Glutamatergic neuron (in vitro differentiated cells): ENCODE data around the gene EPGN. TPM values are rescaled to one million over a fixed set of nuclear protein-coding genes. Genes with fewer than 3 reads are reported as not detected.

Source experiments
- DNase-seq: peaks from one replicate; pipeline ENCODE4 v3.0.0; 2022
- H3K27ac Mint-ChIP-seq: one replicate; pipeline ENCODE4 v1.8.0; 2020; ENCODE audit warnings: mild to moderate bottlenecking, mixed read lengths, inconsistent platforms; ENCODE audit not compliant: unreplicated experiment
- H3K27me3 Mint-ChIP-seq: one replicate; pipeline ENCODE4 v1.8.0; 2020; ENCODE audit warnings: mild to moderate bottlenecking, moderate library complexity, mixed read lengths, inconsistent platforms; ENCODE audit not compliant: unreplicated experiment
- H3K36me3 Mint-ChIP-seq: one replicate; pipeline ENCODE4 v1.8.0; 2020; ENCODE audit warnings: mild to moderate bottlenecking, mixed read lengths, inconsistent platforms; ENCODE audit not compliant: unreplicated experiment
- H3K4me1 Mint-ChIP-seq: one replicate; pipeline ENCODE4 v1.8.0; 2020; ENCODE audit warnings: mild to moderate bottlenecking, low read depth, mixed read lengths, inconsistent platforms; ENCODE audit not compliant: unreplicated experiment
- H3K4me3 Mint-ChIP-seq: one replicate; pipeline ENCODE4 v1.8.0; 2020; ENCODE audit warnings: mild to moderate bottlenecking, mixed read lengths, inconsistent platforms; ENCODE audit not compliant: unreplicated experiment
- H3K9me3 Mint-ChIP-seq: one replicate; pipeline ENCODE4 v1.8.0; 2020; ENCODE audit warnings: mild to moderate bottlenecking, moderate library complexity, mixed read lengths, inconsistent platforms; ENCODE audit not compliant: unreplicated experiment
- total RNA-seq: library from RNA; stranded (reverse); fragmentation: NEBNext Ultra II Directional; extraction: Animal tissue kit (Norgen Biotek cat#: 25700); gene quantifications from one replicate; pipeline ENCODE4 v1.2.1, GENCODE V29; 2021; ENCODE audit not compliant: unreplicated experiment
- TF ChIP-seq, protein P1 (sequence below): fragments of 200-600 bp; sonication (generic); IDR thresholded peaks from one replicate; pipeline ENCODE4 v1.5.0; 2021; ENCODE audit not compliant: partially characterized antibody, unreplicated experiment

The EPGN gene
- total RNA-seq, 1 donor from 2014 or later = not detected

DNA sequence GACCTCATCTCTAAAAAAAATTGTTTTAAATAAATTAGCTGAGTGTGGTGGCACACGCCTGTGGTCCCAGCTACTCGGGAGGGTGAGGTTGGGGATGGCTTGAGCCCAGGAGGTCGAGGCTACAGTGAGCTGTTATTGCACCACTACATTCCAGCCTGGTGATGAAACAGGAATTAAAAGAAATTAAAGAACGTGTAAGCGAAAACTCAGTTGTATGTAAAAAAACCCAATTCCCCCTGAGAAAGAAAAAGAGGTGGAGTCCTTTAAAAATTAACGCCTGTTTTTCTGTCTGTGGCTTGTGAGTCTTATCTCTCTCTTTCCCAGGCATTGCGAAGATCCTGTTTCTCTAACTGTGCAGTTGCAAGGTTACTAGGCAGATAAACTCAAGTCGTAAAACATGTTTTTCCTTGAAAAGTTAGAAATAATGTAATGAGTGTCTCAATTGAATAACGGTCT, 22.1 kb downstream of the EPGN start:
- DNase-seq = no peak
- Mint-ChIP-seq H3K27me3 (peaks cover 2% of the 10 kb centered on the region), H3K36me3 (peaks cover 7% of the 10 kb centered on the region), H3K4me3 (no peak overlapping the region), H3K9me3 (no peaks in the 10 kb centered on the region), H3K27ac (no peak overlapping the region), H3K4me1 (no peaks in the 10 kb centered on the region)
- TF ChIP-seq, protein P1, sequence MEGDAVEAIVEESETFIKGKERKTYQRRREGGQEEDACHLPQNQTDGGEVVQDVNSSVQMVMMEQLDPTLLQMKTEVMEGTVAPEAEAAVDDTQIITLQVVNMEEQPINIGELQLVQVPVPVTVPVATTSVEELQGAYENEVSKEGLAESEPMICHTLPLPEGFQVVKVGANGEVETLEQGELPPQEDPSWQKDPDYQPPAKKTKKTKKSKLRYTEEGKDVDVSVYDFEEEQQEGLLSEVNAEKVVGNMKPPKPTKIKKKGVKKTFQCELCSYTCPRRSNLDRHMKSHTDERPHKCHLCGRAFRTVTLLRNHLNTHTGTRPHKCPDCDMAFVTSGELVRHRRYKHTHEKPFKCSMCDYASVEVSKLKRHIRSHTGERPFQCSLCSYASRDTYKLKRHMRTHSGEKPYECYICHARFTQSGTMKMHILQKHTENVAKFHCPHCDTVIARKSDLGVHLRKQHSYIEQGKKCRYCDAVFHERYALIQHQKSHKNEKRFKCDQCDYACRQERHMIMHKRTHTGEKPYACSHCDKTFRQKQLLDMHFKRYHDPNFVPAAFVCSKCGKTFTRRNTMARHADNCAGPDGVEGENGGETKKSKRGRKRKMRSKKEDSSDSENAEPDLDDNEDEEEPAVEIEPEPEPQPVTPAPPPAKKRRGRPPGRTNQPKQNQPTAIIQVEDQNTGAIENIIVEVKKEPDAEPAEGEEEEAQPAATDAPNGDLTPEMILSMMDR = no peak

DNA sequence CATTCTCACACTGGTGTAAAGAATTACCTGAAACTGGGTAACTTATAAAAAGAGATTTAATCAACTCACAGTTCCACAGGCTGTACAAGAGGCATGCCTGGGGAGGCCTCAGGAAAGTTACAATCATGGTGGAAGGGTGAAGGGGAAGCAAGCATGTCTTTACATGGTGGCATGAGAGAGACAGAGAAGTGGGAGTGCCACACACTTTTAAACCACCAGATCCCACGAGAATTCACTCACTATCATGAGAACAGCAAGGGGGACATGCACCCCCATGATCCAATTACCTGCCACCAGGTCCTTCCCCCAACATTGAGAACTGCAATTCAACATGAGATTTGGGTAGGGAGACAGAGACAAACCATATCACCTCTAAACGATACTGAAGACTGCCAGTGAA, 23.0 kb downstream of the EPGN start:
- H3K27ac Mint-ChIP-seq = no peak overlapping the region
- H3K27me3 Mint-ChIP-seq = peaks cover 2% of the 10 kb centered on the region
- H3K4me3 Mint-ChIP-seq = no peak overlapping the region
- TF ChIP-seq, protein P1 = no peak
- H3K36me3 Mint-ChIP-seq = peaks cover 7% of the 10 kb centered on the region
- H3K4me1 Mint-ChIP-seq = no peaks in the 10 kb centered on the region
- no peak for DNase-seq
- no peaks in the 10 kb centered on the region for H3K9me3 Mint-ChIP-seq

DNA sequence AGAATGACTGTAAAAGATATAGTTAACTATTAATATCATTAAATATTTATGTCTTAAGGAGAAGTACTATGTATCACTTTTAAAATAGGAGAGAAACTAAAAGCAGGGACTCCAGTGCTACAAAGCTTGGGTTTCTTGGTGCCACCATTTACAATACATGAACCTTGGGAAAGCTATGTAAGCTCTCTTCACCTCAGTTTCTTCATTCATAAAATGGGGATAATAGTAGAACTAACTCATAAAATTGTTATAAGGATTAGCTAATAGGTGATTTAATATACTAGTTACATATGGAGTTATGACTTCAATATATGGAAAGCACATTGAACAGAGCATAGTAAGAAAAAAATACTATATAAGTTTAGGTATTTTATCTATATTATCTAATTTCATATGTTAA, 23.7 kb downstream of the EPGN start:
- Mint-ChIP-seq H3K36me3 (peaks cover 7% of the 10 kb centered on the region), H3K4me3 (no peak overlapping the region), H3K4me1 (no peaks in the 10 kb centered on the region), H3K9me3 (no peaks in the 10 kb centered on the region), H3K27ac (no peak overlapping the region), H3K27me3 (peaks cover 2% of the 10 kb centered on the region)
- TF ChIP-seq, protein P1 = no peak
- no peak for DNase-seq

DNA sequence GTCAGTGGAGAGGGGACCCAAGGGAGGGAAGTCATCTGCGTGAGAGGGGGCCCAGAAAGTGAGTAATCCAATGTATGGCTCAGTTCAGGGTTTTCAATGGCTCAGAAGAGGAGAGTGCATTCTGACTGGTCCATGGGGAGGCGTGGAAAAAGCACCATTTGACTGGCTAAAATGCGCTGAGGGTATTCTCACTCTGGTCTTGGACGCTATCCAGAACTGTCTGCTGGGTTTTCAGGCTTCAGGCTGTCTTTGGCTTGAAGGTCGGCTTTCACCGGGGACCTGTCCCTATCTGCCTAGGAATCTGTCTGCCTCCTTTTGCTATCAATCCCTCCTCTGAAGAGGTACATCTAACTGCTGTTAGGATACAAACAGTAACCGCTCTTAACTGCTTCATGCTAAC, 26.4 kb downstream of the EPGN start:
- H3K27me3 Mint-ChIP-seq = peaks cover 2% of the 10 kb centered on the region
- no peak for DNase-seq
- no peaks in the 10 kb centered on the region for H3K9me3 Mint-ChIP-seq
- H3K27ac Mint-ChIP-seq = no peak overlapping the region
- H3K36me3 Mint-ChIP-seq = peaks cover 7% of the 10 kb centered on the region
- no peaks in the 10 kb centered on the region for H3K4me1 Mint-ChIP-seq
- H3K4me3 Mint-ChIP-seq = no peak overlapping the region
- TF ChIP-seq, protein P1 = no peak

DNA sequence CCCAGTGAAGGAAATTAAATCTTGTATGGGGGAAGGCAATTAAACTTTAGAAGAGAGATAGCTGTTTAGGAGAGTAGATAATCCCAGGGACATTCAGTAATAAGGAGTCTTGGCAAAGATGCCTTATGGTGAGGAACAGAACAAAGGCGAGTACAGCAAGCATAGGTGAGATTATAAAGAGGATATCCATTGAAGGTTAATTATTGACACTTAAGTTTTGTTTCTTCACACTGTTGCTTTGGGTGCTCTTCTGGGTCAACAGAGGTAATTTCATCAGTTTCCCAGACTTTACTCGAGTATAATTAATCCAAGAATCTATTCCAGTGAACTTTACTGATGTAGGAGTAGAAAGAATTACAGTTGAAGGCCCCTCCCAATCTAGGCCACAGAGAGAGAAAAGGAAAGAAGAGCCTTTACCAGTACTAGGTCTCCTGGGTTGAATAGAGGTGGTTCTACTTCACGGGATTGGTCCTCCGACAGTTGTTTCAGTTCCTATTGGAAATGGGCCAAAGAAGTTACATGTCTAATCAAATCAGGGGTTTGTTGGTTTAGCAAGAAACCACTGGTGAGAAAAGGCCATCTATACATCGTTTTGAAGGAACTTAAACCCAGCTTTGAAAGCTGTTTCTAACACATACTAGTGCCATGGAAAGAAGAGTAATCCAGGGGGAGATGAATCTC, 27.2 kb downstream of the EPGN start:
- TF ChIP-seq, protein P1 = no peak
- Mint-ChIP-seq H3K27me3 (peaks cover 2% of the 10 kb centered on the region), H3K9me3 (no peaks in the 10 kb centered on the region), H3K4me3 (no peak overlapping the region), H3K4me1 (no peaks in the 10 kb centered on the region), H3K27ac (no peak overlapping the region), H3K36me3 (peaks cover 7% of the 10 kb centered on the region)
- no peak for DNase-seq
